Tibial nerve (tissue), 4 donors: ENCODE results near the gene CA11.

Experiments used
- EP300 ChIP-seq, 2 donors: sonication (generic); formaldehyde crosslinking; IDR thresholded peaks; one replicate each; pipeline ENCODE4 v1.6.1; 2017; ENCODE audit warnings: antibody characterized with exemption in 2 of 2, mild to moderate bottlenecking in 1 of 2
- POLR2A ChIP-seq, 2 donors: fragments of 450-650 bp; IDR thresholded peaks; one replicate each; pipeline ENCODE4 v1.6.1; 2017; ENCODE audit warnings: antibody characterized with exemption in 2 of 2, mild to moderate bottlenecking in 2 of 2, moderate library complexity in 2 of 2
- TF ChIP-seq, protein P1 (sequence below), 5 experiments: fragments of 200-600 bp in 3 of 5; fragments of 450-650 bp in 2 of 5; sonication (generic) in 3 of 5; IDR thresholded peaks; one replicate each; pipeline ENCODE4 v1.5.1; 2016 to 2019; ENCODE audit warnings: antibody characterized with exemption in 5 of 5, mild to moderate bottlenecking in 3 of 5, moderate library complexity in 2 of 5

GRCh38 chr19:48689449-48689848 is 43.5 kb upstream of the CA11 start:
- TF ChIP-seq POLR2A (IDR thresholded peaks at IDR 0.05) (no peak), EP300 (IDR thresholded peaks at IDR 0.05) (no peak)
- TF ChIP-seq, protein P1, sequence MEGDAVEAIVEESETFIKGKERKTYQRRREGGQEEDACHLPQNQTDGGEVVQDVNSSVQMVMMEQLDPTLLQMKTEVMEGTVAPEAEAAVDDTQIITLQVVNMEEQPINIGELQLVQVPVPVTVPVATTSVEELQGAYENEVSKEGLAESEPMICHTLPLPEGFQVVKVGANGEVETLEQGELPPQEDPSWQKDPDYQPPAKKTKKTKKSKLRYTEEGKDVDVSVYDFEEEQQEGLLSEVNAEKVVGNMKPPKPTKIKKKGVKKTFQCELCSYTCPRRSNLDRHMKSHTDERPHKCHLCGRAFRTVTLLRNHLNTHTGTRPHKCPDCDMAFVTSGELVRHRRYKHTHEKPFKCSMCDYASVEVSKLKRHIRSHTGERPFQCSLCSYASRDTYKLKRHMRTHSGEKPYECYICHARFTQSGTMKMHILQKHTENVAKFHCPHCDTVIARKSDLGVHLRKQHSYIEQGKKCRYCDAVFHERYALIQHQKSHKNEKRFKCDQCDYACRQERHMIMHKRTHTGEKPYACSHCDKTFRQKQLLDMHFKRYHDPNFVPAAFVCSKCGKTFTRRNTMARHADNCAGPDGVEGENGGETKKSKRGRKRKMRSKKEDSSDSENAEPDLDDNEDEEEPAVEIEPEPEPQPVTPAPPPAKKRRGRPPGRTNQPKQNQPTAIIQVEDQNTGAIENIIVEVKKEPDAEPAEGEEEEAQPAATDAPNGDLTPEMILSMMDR (IDR thresholded peaks at IDR 0.05), result no peak
